Osteoblast (primary cell): ENCODE data around the gene CLIC5. TPM values are rescaled to one million over a fixed set of nuclear protein-coding genes. Genes with fewer than 3 reads are reported as not detected.

Source experiments
- DNase-seq: peaks from one replicate; pipeline ENCODE4 v3.0.0; 2011; ENCODE audit warnings: low spot score, mixed read lengths; ENCODE audit not compliant: insufficient read length; ENCODE audit errors: missing footprints
- H2AFZ ChIP-seq: 2 replicates; pipeline ENCODE4 v1.6.0; 2011; ENCODE audit warnings: mild to moderate bottlenecking, low read length
- H3K27ac ChIP-seq: 2 replicates; pipeline ENCODE4 v1.5.1; 2011; ENCODE audit warnings: mild to moderate bottlenecking, low read depth, low read length, moderate library complexity
- H3K27me3 ChIP-seq: 2 replicates; pipeline ENCODE4 v1.6.0; 2012; ENCODE audit warnings: mild to moderate bottlenecking, control low read depth, inconsistent platforms, low read length, moderate library complexity; ENCODE audit not compliant: insufficient read depth
- H3K36me3 ChIP-seq: 2 replicates; pipeline ENCODE4 v1.5.1; 2011; ENCODE audit warnings: mild to moderate bottlenecking, low read length, control low read depth, moderate library complexity; ENCODE audit not compliant: insufficient read depth
- H3K4me1 ChIP-seq: 2 replicates; pipeline ENCODE4 v1.5.1; 2011; ENCODE audit warnings: mild to moderate bottlenecking, low read length, control low read depth, moderate library complexity; ENCODE audit not compliant: insufficient read depth
- H3K4me2 ChIP-seq: 2 replicates; pipeline ENCODE4 v1.6.0; 2011; ENCODE audit warnings: mild to moderate bottlenecking, low read length; ENCODE audit not compliant: insufficient read depth
- H3K4me3 ChIP-seq: fragments of 200-600 bp; sonication (generic); 3 replicates; pipeline ENCODE4 v1.5.1; 2012; ENCODE audit warnings: mild to moderate bottlenecking, low read length, inconsistent platforms; ENCODE audit not compliant: insufficient read depth
- H3K79me2 ChIP-seq: 2 replicates; pipeline ENCODE4 v1.6.0; 2012; ENCODE audit warnings: mild to moderate bottlenecking, low read length, control low read depth, inconsistent platforms; ENCODE audit not compliant: insufficient read depth
- H3K9me3 ChIP-seq: 2 replicates; pipeline ENCODE4 v1.5.1; 2011; ENCODE audit warnings: low read depth, low read length, control low read depth
- H4K20me1 ChIP-seq: 2 replicates; pipeline ENCODE4 v1.6.0; 2012; ENCODE audit warnings: mild to moderate bottlenecking, low read length, control low read depth; ENCODE audit not compliant: insufficient read depth
- total RNA-seq: library from RNA; depleted of rRNA; stranded (reverse); fragments of >200 nt; gene quantifications from 2 replicates; pipeline ENCODE4 v1.2.3, GENCODE V29; 2012
- TF ChIP-seq, protein P1 (sequence below): IDR thresholded peaks from 2 replicates; pipeline ENCODE4 v1.5.1; 2011; ENCODE audit warnings: mild to moderate bottlenecking, low read depth, low read length, moderate library complexity; ENCODE audit errors: extremely low read depth

Gene CLIC5
- total RNA-seq, 1 donor = not detected

DNA sequence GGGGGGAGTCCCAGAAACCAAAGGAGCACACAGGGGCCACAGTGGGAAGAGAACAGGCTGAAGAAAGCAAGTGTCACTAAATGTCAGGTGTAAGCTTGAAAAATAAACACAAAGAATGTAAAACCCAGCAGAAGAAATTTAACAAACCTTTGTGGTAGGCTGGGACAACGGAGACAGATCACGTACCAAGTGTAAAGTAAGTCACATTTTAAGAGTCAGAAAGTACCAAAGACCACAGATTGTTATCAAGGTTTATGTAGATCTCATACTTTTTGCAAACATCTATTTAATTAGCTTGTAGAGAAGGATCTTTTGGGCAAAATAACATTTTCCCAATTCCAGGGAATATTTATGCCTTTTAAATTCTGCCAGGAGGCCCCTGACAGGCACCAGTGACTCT lies 1.6 kb downstream of the CLIC5 start:
- Histone ChIP-seq H2AFZ (no peak overlapping the region), H3K4me3 (no peak overlapping the region), H3K4me1 (no peaks in the 10 kb centered on the region), H3K4me2 (no peak overlapping the region), H4K20me1 (no peaks in the 10 kb centered on the region), H3K36me3 (no peaks in the 10 kb centered on the region), H3K9me3 (no peaks in the 10 kb centered on the region), H3K27ac (no peak overlapping the region), H3K27me3 (peaks cover 55% of the 10 kb centered on the region), H3K79me2 (no peaks in the 10 kb centered on the region)
- DNase-seq = no peak
- TF ChIP-seq, protein P1, sequence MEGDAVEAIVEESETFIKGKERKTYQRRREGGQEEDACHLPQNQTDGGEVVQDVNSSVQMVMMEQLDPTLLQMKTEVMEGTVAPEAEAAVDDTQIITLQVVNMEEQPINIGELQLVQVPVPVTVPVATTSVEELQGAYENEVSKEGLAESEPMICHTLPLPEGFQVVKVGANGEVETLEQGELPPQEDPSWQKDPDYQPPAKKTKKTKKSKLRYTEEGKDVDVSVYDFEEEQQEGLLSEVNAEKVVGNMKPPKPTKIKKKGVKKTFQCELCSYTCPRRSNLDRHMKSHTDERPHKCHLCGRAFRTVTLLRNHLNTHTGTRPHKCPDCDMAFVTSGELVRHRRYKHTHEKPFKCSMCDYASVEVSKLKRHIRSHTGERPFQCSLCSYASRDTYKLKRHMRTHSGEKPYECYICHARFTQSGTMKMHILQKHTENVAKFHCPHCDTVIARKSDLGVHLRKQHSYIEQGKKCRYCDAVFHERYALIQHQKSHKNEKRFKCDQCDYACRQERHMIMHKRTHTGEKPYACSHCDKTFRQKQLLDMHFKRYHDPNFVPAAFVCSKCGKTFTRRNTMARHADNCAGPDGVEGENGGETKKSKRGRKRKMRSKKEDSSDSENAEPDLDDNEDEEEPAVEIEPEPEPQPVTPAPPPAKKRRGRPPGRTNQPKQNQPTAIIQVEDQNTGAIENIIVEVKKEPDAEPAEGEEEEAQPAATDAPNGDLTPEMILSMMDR = no peak

GRCh38 chr6:46013639-46014038 lies 2.0 kb downstream of the CLIC5 start:
- H3K79me2 ChIP-seq = no peaks in the 10 kb centered on the region
- H3K4me3 ChIP-seq = no peak overlapping the region
- H3K4me2 ChIP-seq = no peak overlapping the region
- H3K9me3 ChIP-seq = no peaks in the 10 kb centered on the region
- no peak overlapping the region for H2AFZ ChIP-seq
- DNase-seq = no peak
- H3K4me1 ChIP-seq = no peaks in the 10 kb centered on the region
- no peaks in the 10 kb centered on the region for H3K36me3 ChIP-seq
- TF ChIP-seq, protein P1 = no peak
- no peak overlapping the region for H3K27ac ChIP-seq
- H4K20me1 ChIP-seq = no peaks in the 10 kb centered on the region
- H3K27me3 ChIP-seq = peaks cover 55% of the 10 kb centered on the region

DNA sequence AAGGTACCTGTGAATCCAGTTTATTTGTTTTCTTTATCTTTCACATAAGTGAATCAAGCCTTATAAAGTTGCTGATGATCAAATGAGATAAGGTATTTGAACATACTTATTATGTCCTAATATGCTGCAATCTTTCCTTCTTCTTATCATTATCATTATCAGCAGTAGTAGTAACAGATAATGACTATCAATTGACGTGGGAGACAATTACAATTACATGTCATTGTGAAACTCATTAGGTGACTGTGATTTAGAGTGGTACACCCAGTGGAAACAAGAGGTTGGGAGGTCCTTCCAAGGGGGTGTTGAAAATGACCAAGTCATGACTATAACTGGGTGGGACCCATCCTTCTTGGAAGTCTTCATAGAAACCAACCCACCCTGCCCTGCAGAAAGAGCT lies 2.8 kb downstream of the CLIC5 start:
- Histone ChIP-seq H3K4me2 (no peak overlapping the region), H3K4me3 (no peak overlapping the region), H3K4me1 (no peaks in the 10 kb centered on the region), H3K79me2 (no peaks in the 10 kb centered on the region), H4K20me1 (no peaks in the 10 kb centered on the region), H3K9me3 (no peaks in the 10 kb centered on the region), H2AFZ (no peak overlapping the region), H3K27me3 (peaks cover 53% of the 10 kb centered on the region), H3K36me3 (no peaks in the 10 kb centered on the region), H3K27ac (no peak overlapping the region)
- no peak for DNase-seq
- TF ChIP-seq, protein P1 = no peak

DNA sequence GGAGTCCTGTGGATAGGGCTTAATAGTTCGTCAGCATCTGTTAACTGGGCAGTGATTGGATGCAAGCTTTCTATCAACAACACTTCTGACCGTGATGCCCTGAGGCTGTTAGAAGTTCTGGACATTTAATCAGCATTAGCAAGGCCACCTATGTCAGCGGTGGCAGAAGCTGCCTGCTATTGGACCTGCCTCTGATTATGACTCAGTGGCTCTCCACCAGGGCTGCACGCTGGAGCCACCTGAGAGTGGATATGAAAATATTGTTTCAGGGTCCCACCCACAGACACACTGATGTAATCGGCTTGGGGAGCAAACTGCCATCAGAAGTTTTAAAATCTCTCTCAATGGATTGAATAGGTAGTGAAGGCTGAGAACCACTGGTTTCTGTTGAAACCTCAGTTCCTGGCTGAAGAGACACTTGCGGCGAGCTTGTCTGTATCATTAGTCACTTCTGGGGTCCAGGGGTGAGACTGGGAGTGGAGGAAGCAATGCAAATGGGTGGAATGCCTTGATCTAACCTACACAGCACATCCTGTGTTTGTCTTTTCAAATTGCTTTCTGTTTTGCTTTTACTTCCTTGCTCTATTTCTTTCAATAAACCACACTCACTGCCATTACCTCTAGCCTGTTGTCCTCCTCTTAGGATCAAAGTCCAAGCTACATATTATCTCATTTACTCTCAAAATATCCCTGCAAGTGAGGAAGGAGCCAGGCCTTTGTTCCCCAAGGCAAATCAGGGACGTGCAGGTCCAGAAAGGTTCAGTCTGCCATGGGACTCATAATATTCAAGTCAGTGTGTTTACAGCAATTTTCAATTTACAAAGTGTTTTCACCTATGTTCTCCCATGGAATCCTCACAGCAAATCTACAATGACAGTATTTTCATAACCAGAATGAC lies 4.2 kb downstream of the CLIC5 start:
- DNase-seq = no peak
- Histone ChIP-seq H3K9me3 (no peaks in the 10 kb centered on the region), H2AFZ (no peak overlapping the region), H3K4me3 (no peak overlapping the region), H3K36me3 (no peaks in the 10 kb centered on the region), H4K20me1 (no peaks in the 10 kb centered on the region), H3K27ac (no peak overlapping the region), H3K4me2 (no peak overlapping the region), H3K79me2 (no peaks in the 10 kb centered on the region), H3K27me3 (peaks cover 41% of the 10 kb centered on the region), H3K4me1 (no peaks in the 10 kb centered on the region)
- TF ChIP-seq, protein P1 = no peak
